Sigmoid colon (tissue), 3 donors: ENCODE results near the gene BCL2L15.

Experiments
- POLR2A ChIP-seq, 2 donors: fragments of 450-650 bp; IDR thresholded peaks; one replicate each; pipeline ENCODE4 v1.6.1; 2016; ENCODE audit warnings: antibody characterized with exemption in 2 of 2, mild to moderate bottlenecking in 2 of 2, moderate library complexity in 2 of 2
- TF ChIP-seq, protein P1 (sequence below), 4 experiments: fragments of 450-650 bp in 3 of 4; fragments of 200-600 bp in 1 of 4; IDR thresholded peaks; one replicate each; pipeline ENCODE4 v1.5.1; 2016 to 2019; ENCODE audit warnings: antibody characterized with exemption in 4 of 4, mild to moderate bottlenecking in 3 of 4, moderate library complexity in 2 of 4

DNA sequence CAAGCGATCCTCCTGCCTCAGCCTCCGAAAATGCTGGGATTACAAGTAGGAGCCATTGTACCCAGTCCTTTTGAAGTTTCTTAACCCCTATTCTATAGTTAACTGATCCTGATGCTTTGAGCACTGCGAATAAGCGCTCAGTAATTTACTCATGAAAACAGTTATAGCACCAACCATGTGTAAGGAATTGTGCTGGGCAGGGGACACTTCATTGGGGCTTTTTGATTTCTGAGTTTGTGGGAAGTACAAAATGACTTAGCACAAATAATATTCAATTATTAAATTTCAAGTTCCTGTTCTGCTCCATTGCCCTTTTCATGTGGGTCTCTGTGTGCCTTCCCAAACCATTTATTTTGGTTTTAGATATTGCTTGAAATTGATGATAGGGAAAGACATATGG is 35.6 kb upstream of the BCL2L15 start:
- TF ChIP-seq POLR2A (IDR thresholded peaks at IDR 0.05), result no peak
- TF ChIP-seq, protein P1, sequence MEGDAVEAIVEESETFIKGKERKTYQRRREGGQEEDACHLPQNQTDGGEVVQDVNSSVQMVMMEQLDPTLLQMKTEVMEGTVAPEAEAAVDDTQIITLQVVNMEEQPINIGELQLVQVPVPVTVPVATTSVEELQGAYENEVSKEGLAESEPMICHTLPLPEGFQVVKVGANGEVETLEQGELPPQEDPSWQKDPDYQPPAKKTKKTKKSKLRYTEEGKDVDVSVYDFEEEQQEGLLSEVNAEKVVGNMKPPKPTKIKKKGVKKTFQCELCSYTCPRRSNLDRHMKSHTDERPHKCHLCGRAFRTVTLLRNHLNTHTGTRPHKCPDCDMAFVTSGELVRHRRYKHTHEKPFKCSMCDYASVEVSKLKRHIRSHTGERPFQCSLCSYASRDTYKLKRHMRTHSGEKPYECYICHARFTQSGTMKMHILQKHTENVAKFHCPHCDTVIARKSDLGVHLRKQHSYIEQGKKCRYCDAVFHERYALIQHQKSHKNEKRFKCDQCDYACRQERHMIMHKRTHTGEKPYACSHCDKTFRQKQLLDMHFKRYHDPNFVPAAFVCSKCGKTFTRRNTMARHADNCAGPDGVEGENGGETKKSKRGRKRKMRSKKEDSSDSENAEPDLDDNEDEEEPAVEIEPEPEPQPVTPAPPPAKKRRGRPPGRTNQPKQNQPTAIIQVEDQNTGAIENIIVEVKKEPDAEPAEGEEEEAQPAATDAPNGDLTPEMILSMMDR (IDR thresholded peaks at IDR 0.05), result no peak
